ENCODE results near the gene ARHGAP19. TPM values are rescaled to one million over a fixed set of nuclear protein-coding genes. Genes with fewer than 3 reads are reported as not detected.
"Not testable (repeated sequence)": the region's sequence is repeated elsewhere in the genome, so short reads cannot be mapped to it uniquely, and the experiment has no call there.

Gene ARHGAP19
- total RNA-seq, 2 donors from 2014 or later = 8.0 to 9.8 TPM

GRCh38 chr10:97273700-97274099, 18.7 kb downstream of the ARHGAP19 start:
- H3K4me3 ChIP-seq = no peak overlapping the region
- no peaks in the 10 kb centered on the region for H3K9me3 ChIP-seq
- TF ChIP-seq CTCF (IDR thresholded peaks at IDR 0.05) = no peak
- intact Hi-C loops (cut with DNase I) = no loop called here
- H3K9ac ChIP-seq (ENCODE audit: low read depth in 2 of 2, low read length in 2 of 2) = no peak overlapping the region
- H3K36me3 ChIP-seq = no peaks in the 10 kb centered on the region
- H3K4me1 ChIP-seq = no peaks in the 10 kb centered on the region
- H3K27ac ChIP-seq = no peak overlapping the region
- H3K27me3 ChIP-seq = no peaks in the 10 kb centered on the region
- no peak for DNase-seq

GRCh38 chr10:97270523-97271154, 21.8 kb downstream of the ARHGAP19 start:
- no peaks in the 10 kb centered on the region for H3K4me1 ChIP-seq
- no peaks in the 10 kb centered on the region for H3K36me3 ChIP-seq
- H3K27me3 ChIP-seq = no peaks in the 10 kb centered on the region
- TF ChIP-seq CTCF (IDR thresholded peaks at IDR 0.05) = no peak
- H3K27ac ChIP-seq = no peak overlapping the region
- H3K9me3 ChIP-seq = no peaks in the 10 kb centered on the region
- H3K4me3 ChIP-seq = no peak overlapping the region
- no peak overlapping the region for H3K9ac ChIP-seq (ENCODE audit: low read depth in 2 of 2, low read length in 2 of 2)
- intact Hi-C loops (cut with DNase I) = no loop called here
- DNase-seq = no peak

- intact Hi-C loops (cut with DNase I) = no loop called here
- no peak for DNase-seq
- Histone ChIP-seq H3K4me3 (no peak overlapping the region), H3K9ac (ENCODE audit: low read depth in 2 of 2, low read length in 2 of 2) (no peak overlapping the region), H3K27me3 (no peaks in the 10 kb centered on the region), H3K4me1 (no peaks in the 10 kb centered on the region), H3K27ac (no peak overlapping the region), H3K9me3 (no peaks in the 10 kb centered on the region), H3K36me3 (no peaks in the 10 kb centered on the region)
- no peak for TF ChIP-seq CTCF (IDR thresholded peaks at IDR 0.05)
These were observed 24.8 kb downstream of the ARHGAP19 start for GRCh38 chr10:97267671-97268070.

- H3K4me1 ChIP-seq; H3K4me3 ChIP-seq; H3K27ac ChIP-seq; H3K36me3 ChIP-seq; intact Hi-C loops (cut with DNase I); H3K9me3 ChIP-seq; H3K9ac ChIP-seq (ENCODE audit: low read depth in 2 of 2, low read length in 2 of 2); DNase-seq; H3K27me3 ChIP-seq: not testable (repeated sequence)
These were observed 27.3 kb downstream of the ARHGAP19 start for GRCh38 chr10:97265095-97265494.

GRCh38 chr10:97263971-97264370, 28.5 kb downstream of the ARHGAP19 start:
- intact Hi-C loops (cut with DNase I) = no loop called here
- H3K4me1 ChIP-seq = no peaks in the 10 kb centered on the region
- no peaks in the 10 kb centered on the region for H3K27me3 ChIP-seq
- H3K27ac ChIP-seq = no peak overlapping the region
- DNase-seq = no peak
- H3K4me3 ChIP-seq = no peak overlapping the region
- H3K36me3 ChIP-seq = no peaks in the 10 kb centered on the region
- TF ChIP-seq CTCF (IDR thresholded peaks at IDR 0.05) = no peak
- no peak overlapping the region for H3K9ac ChIP-seq (ENCODE audit: low read depth in 2 of 2, low read length in 2 of 2)
- no peaks in the 10 kb centered on the region for H3K9me3 ChIP-seq

- H3K36me3 ChIP-seq = no peaks in the 10 kb centered on the region
- no peak overlapping the region for H3K4me3 ChIP-seq
- H3K27me3 ChIP-seq = no peaks in the 10 kb centered on the region
- intact Hi-C loops (cut with DNase I) = no loop called here
- no peaks in the 10 kb centered on the region for H3K9me3 ChIP-seq
- TF ChIP-seq CTCF (IDR thresholded peaks at IDR 0.05) = no peak
- H3K9ac ChIP-seq (ENCODE audit: low read depth in 2 of 2, low read length in 2 of 2) = no peak overlapping the region
- no peaks in the 10 kb centered on the region for H3K4me1 ChIP-seq
- no peak overlapping the region for H3K27ac ChIP-seq
- DNase-seq = no peak
These were observed 30.8 kb downstream of the ARHGAP19 start for GRCh38 chr10:97261656-97262055.

Measured in colonic mucosa (tissue), 4 donors.